Ectodermal cell (in vitro differentiated cells): ENCODE measurements around the gene ACE2.

Source experiments
- H3K27ac ChIP-seq: 2 replicates; pipeline ENCODE4 v1.7.0; 2013; ENCODE audit warnings: mild to moderate bottlenecking, low read depth, low read length; ENCODE audit not compliant: insufficient read depth, poor library complexity, severe bottlenecking
- H3K27me3 ChIP-seq: 2 replicates; pipeline ENCODE4 v1.7.0; 2013; ENCODE audit warnings: mild to moderate bottlenecking, low read length; ENCODE audit not compliant: insufficient read depth, control insufficient read depth, poor library complexity, severe bottlenecking
- H3K36me3 ChIP-seq: one replicate; pipeline ENCODE4 v1.7.0; 2013; ENCODE audit warnings: low read length; ENCODE audit not compliant: control insufficient read depth, insufficient read depth
- H3K4me1 ChIP-seq: one replicate; pipeline ENCODE4 v1.7.0; 2013; ENCODE audit warnings: low read length; ENCODE audit not compliant: control insufficient read depth, insufficient read depth
- H3K4me3 ChIP-seq: 2 replicates; pipeline ENCODE4 v1.7.0; 2013; ENCODE audit warnings: low read depth, low read length, control low read depth; ENCODE audit not compliant: insufficient read depth
- H3K9me3 ChIP-seq: 2 replicates; pipeline ENCODE4 v1.7.0; 2013; ENCODE audit warnings: mild to moderate bottlenecking, low read length, moderate library complexity; ENCODE audit not compliant: control insufficient read depth
- WGBS, 2 experiments: methylation state at CpG; one replicate each; pipeline ENCODE4 v1.1.7; 2013; ENCODE audit warnings: missing lambda C conversion rate in 2 of 2; 5-methylcytosine and 5-hydroxymethylcytosine counted together

The ACE2 gene

GRCh38 chrX:15515931-15516330 is 84.8 kb downstream of the ACE2 start:
- 80 to 83% methylated on average over 5 to 6 of the region's 6 CpGs for WGBS, 2 experiments
- H3K4me3 ChIP-seq: no peak overlapping the region

DNA sequence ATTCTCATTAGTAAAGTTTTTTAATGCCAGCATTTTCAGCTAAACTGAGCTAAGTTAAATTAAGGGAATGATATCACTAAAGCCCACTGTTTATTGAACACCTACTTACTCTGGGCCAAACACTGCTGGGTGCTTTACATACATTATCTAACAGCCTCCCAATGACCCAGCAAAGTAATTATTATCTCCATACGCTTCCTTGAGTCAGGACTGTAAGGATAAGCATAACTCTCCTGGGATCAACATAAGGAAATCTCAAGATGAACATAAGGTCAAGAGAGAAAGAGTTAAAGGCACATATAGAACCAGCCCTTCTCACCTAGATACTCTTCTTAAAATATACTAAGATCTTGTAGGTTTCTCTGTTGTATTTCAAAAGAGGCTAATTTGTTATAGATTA is 86.5 kb downstream of the ACE2 start:
- no peaks in the 10 kb centered on the region for H3K36me3 ChIP-seq
- H3K27ac ChIP-seq: no peak overlapping the region
- WGBS, 2 experiments: 90 to 100% methylated on average over 1 of the region's 1 CpG
- no peaks in the 10 kb centered on the region for H3K9me3 ChIP-seq
- no peak overlapping the region for H3K4me3 ChIP-seq
- H3K27me3 ChIP-seq: no peaks in the 10 kb centered on the region
- no peaks in the 10 kb centered on the region for H3K4me1 ChIP-seq

More at GRCh38 chrX:15515931-15516330, 84.8 kb downstream of the ACE2 start:
- Histone ChIP-seq H3K27me3 (no peaks in the 10 kb centered on the region), H3K36me3 (no peaks in the 10 kb centered on the region), H3K4me1 (no peaks in the 10 kb centered on the region), H3K27ac (no peak overlapping the region), H3K9me3 (no peaks in the 10 kb centered on the region)

- no peaks in the 10 kb centered on the region for H3K9me3 ChIP-seq
- no peaks in the 10 kb centered on the region for H3K36me3 ChIP-seq
- 90 to 92% methylated on average over 2 to 3 of the region's 4 CpGs for WGBS, 2 experiments
- no peak overlapping the region for H3K4me3 ChIP-seq
- H3K27me3 ChIP-seq: no peaks in the 10 kb centered on the region
- H3K27ac ChIP-seq: no peak overlapping the region
- H3K4me1 ChIP-seq: no peaks in the 10 kb centered on the region
These were observed 88.3 kb downstream of the ACE2 start for GRCh38 chrX:15512401-15512965.

DNA sequence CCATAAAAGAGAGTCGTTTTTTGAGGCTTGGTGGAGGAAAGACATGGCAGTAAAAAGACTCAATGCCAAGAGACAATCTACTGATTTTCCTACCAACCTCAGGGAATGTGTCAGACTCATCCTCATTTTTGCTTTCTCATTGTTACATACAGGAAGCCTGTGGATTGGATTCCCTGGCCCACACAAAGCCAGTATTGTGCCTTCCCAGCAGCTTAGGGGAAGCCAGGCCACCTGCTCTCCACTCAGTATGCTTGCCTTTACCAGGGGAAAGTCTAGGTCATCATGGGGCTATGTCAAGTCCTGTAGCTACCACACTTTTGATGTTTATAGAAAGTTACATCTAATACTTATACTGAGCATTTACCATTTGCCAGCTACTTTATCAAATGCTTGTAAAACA is 89.2 kb downstream of the ACE2 start:
- no peak overlapping the region for H3K27ac ChIP-seq
- H3K36me3 ChIP-seq: no peaks in the 10 kb centered on the region
- H3K9me3 ChIP-seq: no peaks in the 10 kb centered on the region
- no peak overlapping the region for H3K4me3 ChIP-seq
- H3K27me3 ChIP-seq: no peaks in the 10 kb centered on the region
- no peaks in the 10 kb centered on the region for H3K4me1 ChIP-seq
- WGBS, 2 experiments: 62 to 63% methylated on average over 1 of the region's 1 CpG
